ENCODE data around the gene BTRC.
A peak's percentile ranks its signal among the peaks of the same experiment; 100 is the strongest.
"Not testable (repeated sequence)": the region's sequence is repeated elsewhere in the genome, so short reads cannot be mapped to it uniquely, and the experiment has no call there.

The BTRC gene

GRCh38 chr10:101353692-101354327 lies at the start of gene BTRC:
BTRC (plus strand) TSS chr10:101354165; CDS start chr10:101354181, 16 bp downstream.
- peak; percentile 100 for DNase-seq

GRCh38 chr10:101304316-101304715 lies 49.6 kb upstream of the BTRC start:
- no peak for DNase-seq

GRCh38 chr10:101305320-101306241 lies 48.4 kb upstream of the BTRC start:
- no peak for DNase-seq

GRCh38 chr10:101308051-101308450 lies 45.9 kb upstream of the BTRC start:
- no peak for DNase-seq

- DNase-seq = no peak
Measured at GRCh38 chr10:101310529-101311184, 43.3 kb upstream of the BTRC start.

- no peak for DNase-seq
Measured at GRCh38 chr10:101311185-101312066, 42.5 kb upstream of the BTRC start.

GRCh38 chr10:101319241-101319915 lies 34.6 kb upstream of the BTRC start:
- no peak for DNase-seq

- no peak for DNase-seq
Measured at GRCh38 chr10:101321073-101321472, 32.9 kb upstream of the BTRC start.

GRCh38 chr10:101322266-101323108 lies 31.5 kb upstream of the BTRC start:
- no peak for DNase-seq

- no peak for DNase-seq
Measured at GRCh38 chr10:101323495-101323894, 30.5 kb upstream of the BTRC start.

GRCh38 chr10:101327454-101327853 lies 26.5 kb upstream of the BTRC start:
- not testable (repeated sequence) for DNase-seq

GRCh38 chr10:101329341-101330032 lies 24.5 kb upstream of the BTRC start:
- DNase-seq = no peak

- no peak for DNase-seq
Measured at GRCh38 chr10:101330231-101330630, 23.7 kb upstream of the BTRC start.

- no peak for DNase-seq
Measured at GRCh38 chr10:101330631-101331225, 23.2 kb upstream of the BTRC start.

- DNase-seq = no peak
Measured at GRCh38 chr10:101331956-101332355, 22.0 kb upstream of the BTRC start.

GRCh38 chr10:101334259-101334658 lies 19.7 kb upstream of the BTRC start:
- DNase-seq = not testable (repeated sequence)

GRCh38 chr10:101336382-101336781 lies 17.6 kb upstream of the BTRC start:
- no peak for DNase-seq

- no peak for DNase-seq
Measured at GRCh38 chr10:101337836-101338235, 16.1 kb upstream of the BTRC start.

GRCh38 chr10:101341438-101341837 lies 12.5 kb upstream of the BTRC start:
- no peak for DNase-seq

- no peak for DNase-seq
Measured at GRCh38 chr10:101346177-101346576, 7.8 kb upstream of the BTRC start.
